GM19099 (cell line): Measurements from ENCODE around the gene CNGA1.

Experiments
- POLR2A ChIP-seq: IDR thresholded peaks from 3 replicates; pipeline ENCODE4 v1.6.1; 2011; ENCODE audit warnings: low read depth; ENCODE audit not compliant: insufficient read length; ENCODE audit errors: extremely low read depth

Gene CNGA1

DNA sequence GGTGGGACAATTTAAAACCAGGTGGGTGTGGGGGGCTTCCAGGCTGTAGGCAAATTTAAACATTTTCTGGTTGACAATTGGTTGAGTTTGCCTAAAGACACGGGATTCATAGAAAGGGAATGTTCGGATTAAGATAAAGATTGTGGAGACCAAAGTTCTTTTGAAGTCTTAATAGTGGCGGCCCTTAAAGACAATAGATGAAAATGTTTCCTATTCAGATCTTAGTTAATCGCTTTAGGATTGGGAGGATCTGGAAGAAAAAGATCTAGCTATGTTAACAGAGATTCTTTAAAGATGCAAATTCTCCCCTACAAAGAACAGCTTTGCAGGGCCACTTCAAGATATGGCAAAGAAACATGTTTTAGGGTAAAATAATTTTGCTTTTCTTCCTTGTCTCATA, 4.8 kb downstream of the CNGA1 start:
- no peak for TF ChIP-seq POLR2A

DNA sequence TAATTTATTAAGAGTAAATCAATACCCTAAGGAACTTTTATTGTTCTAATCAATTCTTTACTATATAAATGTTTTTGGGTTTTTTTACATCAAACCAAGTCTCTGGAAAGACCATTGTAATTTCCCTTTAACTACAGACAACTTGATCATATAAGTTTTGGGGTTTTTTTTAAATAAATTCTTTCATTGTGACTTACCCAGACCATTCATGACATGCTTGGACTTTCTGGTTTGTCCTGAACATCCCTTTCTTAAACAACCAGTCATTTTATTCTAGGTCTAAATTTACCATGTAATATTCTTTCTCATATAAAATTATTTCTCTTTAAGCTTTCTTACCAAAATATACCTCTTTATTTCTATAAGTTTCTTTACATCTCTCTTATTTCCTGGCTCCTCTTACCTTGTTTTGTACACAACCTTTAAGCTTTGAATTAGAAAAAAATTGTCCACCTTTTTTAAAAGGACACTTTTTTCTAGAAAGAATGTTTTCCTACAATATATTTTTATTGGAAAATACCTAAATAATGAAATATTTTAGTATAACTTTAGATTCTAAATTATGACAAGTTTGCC, 8.4 kb downstream of the CNGA1 start:
- no peak for TF ChIP-seq POLR2A

DNA sequence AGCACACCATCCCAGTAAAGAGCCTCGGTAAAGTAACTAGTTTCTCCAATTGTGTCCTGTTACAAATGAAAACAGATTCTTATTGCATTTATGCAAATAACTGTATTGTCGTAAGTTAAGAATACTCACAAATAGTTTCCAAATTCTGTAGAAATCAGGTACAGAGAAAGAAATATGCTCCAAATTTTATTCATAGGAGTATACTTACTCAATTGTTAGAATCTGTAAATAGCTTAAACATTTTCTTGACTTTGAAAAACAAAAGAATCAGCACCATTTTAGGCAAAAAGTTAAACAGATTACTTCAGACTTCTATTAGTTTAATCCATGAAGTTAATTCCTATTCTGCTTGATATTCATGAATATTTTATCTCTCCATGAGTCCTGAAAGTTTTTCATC, 10.7 kb downstream of the CNGA1 start:
- TF ChIP-seq POLR2A: no peak

DNA sequence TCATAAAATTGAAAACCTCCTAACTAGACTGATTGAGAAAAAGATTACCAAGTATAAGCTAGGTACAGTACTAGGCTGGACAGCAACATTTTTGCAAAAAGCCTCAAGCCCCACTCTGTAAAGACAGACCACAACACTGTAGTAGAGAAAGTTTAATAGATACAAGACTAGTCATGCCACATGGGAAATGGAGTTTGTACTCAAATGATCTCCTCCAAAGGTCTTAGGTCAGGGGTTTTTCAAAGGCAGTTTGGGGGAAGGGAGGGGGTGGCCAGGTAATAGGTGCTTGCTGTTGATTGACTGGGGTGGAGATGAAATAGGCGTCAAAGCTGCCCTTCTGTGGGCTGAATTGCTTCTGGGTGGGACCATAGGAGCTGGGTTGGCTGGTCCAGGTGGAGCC, 14.2 kb downstream of the CNGA1 start:
- TF ChIP-seq POLR2A: no peak

DNA sequence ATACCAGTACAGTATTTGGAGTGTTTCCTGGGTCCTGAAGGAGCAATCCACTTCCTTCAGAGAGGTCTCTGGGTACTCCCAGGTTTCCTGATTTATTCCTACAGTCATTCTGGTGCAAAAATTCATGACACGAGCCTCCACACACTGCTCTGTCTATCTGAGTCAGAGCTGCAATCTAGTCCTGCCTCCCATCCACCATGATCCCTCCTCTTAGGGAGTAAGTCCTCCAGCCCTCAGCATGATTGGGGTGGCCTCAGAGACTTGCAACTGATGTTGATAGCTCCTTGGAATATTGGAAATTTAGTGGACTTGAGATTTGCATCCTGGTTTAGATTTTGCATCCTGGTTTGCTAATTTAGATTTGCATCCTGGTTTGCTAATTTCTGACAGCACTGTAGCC, 20.5 kb downstream of the CNGA1 start:
- no peak for TF ChIP-seq POLR2A

DNA sequence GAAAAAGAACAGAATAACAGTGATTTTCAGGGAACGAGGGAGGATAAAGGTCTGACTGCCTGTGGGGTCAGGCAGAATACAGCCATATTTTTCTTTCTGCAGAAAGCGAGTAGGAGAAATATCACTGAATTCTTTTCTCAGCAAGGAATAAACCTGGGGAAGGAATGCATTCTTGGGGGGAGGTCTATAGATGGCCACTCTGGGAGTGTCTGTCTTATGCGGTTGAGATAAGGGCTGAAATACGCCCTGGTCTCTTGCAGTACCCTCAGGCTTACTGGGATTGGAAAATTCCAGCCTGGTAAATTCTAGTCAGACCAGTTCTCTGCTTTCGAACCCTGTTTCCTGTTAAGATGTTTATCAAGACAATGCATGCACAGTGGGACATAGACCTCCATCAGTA, 26.3 kb downstream of the CNGA1 start:
- TF ChIP-seq POLR2A: no peak

DNA sequence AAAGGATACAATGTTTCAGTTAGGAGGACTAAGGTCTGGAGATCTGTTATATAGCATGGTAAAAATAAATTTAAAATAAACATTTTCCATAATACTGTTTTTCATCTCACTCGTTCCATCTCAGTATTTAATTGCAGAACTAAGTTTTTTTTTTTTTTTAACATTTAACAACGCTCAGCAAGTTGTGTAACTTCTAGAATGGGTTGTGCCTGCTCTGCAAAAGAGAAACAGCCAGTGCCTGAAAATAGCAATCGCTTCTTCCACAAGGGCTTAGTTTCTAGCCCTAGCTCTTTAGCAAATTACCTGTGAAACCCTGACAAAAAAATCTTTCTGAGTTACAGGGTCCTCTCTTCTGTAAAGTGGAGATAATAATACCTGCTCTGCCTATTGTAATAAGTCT, 41.9 kb downstream of the CNGA1 start:
- TF ChIP-seq POLR2A: no peak

DNA sequence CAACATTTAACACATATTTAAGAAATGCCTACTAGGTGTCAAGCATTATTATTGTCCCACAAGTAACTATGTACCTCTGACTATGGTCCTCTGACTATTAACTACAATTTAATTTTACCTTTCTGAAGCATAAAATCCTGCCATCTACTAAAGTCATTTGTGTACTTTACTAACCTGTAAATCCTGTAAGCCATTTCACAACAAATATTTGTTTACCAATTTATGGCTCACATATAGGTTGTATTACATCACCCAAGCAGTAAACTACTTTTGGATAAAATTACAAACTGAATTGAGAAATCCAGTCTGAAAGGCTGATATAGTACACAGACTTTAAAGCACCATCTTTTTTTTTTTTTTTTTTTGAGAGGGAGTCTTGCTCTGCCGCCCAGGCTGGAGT, 43.8 kb downstream of the CNGA1 start:
- no peak for TF ChIP-seq POLR2A

DNA sequence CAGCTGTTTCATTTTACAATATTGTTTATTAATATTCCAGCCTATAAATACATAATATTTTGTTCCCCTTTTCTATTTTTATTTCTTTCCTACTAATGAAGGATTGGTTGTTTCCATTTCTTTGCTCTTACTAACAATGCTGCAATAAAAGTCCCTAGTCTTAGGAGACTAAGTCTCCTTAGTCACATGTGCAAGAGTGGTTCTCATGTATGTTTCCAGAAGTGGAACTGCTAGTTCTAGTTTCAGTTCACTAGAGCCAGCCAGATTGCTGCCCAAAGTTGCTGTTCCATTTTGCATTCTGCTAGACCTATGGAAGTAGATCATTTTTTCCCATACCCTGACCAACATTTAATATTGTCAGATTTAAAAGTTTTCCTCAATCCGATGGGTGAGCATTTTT, 44.3 kb downstream of the CNGA1 start:
- TF ChIP-seq POLR2A: no peak

DNA sequence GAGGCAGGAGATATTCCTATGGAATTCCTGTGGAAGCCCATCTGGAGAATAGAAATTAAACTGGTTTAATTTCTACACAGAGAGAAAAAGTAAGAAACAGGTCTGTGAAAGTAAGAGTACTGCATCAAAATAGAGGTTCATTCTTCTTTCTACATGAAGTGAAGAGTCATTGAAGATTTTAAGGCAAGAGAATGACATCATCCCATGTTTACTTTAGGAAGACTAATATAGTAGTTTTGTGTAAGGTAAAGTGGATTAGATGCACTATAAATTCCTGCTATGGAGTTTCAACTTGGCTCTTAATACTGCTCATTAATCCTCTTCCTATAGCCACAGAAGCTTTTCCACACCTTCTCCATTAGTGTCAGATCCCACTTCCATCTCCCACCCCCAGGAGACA, 47.6 kb downstream of the CNGA1 start:
- no peak for TF ChIP-seq POLR2A

DNA sequence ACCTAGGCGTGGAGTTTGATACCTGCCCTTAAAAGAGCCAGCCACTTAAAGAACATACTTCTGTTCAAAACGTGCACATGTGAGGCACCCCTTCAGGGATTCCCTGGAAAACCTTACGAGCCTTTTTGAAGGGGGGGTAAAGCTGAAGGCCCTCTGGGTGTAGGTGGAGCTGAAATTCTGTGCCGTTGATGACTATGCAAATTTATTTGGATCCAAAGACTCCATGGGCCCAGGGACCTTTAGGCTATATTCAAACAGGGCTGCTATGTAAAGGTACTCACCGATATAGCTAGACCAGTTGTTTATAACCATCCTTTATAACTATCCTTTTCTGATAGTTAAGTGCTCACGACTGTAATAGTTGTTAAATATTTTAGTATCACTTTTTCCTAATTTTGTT, 61.8 kb downstream of the CNGA1 start:
- TF ChIP-seq POLR2A: no peak

DNA sequence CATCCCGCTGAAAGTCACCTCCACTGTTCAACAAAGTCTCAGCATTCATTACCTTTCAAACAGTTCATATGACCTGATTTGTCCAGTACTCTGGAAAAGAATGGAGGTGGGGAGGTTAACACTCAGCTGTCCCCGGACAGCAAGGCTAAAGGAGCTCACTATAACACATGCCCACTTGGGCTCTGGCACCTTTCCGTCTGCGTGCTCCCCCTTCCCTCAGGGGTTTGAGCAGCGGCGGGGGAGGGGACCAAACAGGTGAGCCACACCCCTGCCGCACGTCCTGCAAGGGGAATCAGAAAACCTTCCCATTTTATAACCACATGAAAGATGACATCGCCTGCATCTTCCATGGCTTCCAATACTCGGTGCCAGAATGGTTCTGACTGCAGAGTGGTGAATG, 62.2 kb downstream of the CNGA1 start:
- TF ChIP-seq POLR2A: no peak

DNA sequence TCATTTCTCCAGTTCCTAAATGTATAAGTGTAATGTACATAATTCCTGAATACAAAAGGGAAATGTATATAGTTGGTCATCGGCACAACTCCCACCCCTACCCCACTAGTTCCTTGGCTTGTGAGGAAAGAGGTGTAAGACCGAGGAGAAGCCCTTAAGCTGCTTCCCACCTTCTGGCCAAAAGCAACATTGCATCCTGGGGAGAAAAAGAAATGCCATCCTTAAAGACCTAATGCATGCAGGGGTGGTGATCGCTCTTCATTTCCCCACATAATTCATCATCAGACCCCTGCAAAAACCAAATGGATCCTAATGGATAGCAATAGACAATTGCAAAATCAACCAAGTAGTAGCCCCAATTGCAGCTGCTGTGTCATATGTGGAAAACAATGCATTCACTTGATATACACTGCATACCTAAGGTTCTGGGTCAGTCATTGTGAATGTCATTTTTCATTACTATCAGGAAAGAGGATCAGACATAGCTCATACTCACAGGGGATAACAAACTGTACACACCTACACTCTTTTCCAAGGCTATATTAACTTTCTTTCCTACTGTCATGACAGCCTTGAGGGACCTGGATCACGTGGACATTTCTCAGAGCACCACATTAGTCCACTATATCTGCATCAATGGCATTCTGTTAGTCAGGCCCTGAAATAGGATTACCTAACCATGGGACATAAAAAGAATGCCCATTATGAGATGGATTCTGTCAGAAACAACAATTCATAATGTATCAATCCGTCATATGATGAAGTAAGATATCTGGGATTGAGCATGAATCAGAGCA, 70.4 kb downstream of the CNGA1 start:
- no peak for TF ChIP-seq POLR2A

DNA sequence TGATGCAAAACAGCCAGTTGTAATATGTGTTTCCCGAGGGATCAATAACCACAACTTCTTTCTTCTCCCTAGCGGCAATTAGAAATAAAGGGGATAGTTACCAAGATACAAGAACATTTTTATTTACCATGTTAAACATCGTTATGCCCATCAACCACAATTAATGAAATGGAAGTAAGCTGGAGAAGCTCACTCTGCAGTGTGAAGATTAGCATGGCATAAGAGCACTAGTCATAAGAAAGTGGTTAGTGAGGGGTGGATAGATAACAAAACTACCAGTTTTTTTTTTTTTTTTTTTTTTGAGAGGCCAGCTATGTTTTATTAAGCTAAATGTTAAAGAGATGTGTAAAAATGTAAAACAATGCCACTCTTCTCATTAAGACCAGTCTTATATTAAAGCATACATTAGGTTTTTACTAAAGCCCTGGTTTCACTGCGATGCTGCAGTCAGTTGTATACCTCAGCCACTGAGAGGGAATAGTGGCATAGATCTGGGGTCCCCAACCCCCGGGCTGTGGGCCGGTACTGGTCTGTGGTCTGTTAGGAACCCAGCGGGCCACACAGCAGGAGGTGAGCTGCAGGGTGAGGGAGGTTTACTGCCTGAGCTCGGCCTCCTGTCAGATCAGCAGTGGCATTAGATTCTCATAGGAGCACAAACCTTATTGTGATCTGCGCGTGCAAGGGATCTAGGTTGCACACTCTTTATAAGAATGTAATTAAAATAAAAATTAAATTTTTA, 74.2 kb downstream of the CNGA1 start:
- no peak for TF ChIP-seq POLR2A

DNA sequence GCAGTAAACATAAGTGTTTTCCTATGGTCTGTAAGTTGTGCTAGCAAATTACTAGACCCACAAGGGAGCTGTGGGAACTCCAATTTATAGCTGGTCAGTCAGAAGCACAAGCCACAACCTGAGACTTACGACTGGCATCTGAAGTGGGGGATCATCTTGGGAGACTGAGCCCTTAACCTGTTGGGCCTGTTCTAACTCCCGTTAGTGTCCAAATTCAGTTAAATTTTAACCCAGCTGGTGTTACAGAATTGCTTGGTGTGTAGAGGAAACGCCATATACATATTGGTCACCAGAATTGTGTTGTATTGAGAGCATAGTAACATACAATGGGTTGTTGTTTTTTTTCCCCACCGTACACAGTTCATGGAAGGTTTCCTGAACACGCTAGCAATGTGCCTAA, 77.0 kb downstream of the CNGA1 start:
- TF ChIP-seq POLR2A: no peak

DNA sequence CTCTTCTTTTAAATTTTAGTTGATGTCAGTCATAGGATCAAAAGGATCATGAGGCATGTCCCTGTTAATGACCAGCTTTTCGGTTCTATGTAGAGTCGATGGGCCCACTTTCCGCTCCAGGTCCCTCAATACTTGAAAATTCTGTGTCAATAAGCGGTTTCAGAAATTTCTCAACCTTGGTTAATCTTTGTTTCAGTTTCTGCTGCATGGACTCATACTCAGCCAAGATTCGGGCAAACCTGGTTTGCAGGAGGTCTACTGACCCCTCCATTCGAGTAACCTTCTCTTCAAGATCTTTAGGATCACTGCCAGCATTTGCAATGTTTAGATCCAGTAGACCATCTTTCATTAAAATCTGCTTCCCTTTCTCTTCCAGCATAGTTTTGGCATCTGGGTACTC, 80.1 kb downstream of the CNGA1 start:
- TF ChIP-seq POLR2A: no peak

DNA sequence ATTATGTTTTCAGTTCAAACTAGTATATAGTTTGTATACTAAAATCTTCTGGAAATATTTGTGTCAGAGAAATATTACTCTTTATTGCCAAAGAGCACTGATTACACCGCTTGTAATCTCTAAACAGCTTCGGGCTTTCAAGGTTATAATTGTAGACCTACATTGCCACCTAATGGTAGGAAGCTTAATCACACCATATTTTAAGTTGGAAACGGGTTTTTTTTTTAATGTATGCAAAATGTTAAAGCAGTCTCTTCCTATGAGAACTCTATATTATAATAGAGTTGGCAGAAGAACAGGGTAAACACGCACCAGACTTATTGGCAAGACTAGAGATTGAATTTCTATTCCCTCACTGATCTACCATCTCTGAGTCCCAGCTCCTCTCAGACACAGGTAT, 82.6 kb downstream of the CNGA1 start:
- no peak for TF ChIP-seq POLR2A
